ENCODE results near the gene MGMT.

The MGMT gene

GRCh38 chr10:129629911-129630310 lies 162.9 kb downstream of the MGMT start:
- DNase-seq: no peak

GRCh38 chr10:129631006-129631405 lies 164.0 kb downstream of the MGMT start:
- no peak for DNase-seq

GRCh38 chr10:129631870-129632623 lies 165.0 kb downstream of the MGMT start:
- DNase-seq: no peak

- DNase-seq: no peak
Measured at GRCh38 chr10:129637010-129637409, 170.0 kb downstream of the MGMT start.

GRCh38 chr10:129637846-129638245 lies 170.8 kb downstream of the MGMT start:
- DNase-seq: no peak

GRCh38 chr10:129641351-129641750 lies 174.3 kb downstream of the MGMT start:
- DNase-seq: no peak

- DNase-seq: no peak
Measured at GRCh38 chr10:129641982-129642381, 174.9 kb downstream of the MGMT start.

- DNase-seq: no peak
Measured at GRCh38 chr10:129642427-129642826, 175.4 kb downstream of the MGMT start.

- DNase-seq: no peak
Measured at GRCh38 chr10:129643266-129643665, 176.2 kb downstream of the MGMT start.

GRCh38 chr10:129645487-129645886 lies 178.4 kb downstream of the MGMT start:
- no peak for DNase-seq

- no peak for DNase-seq
Measured at GRCh38 chr10:129646973-129647372, 179.9 kb downstream of the MGMT start.

GRCh38 chr10:129647590-129647989 lies 180.5 kb downstream of the MGMT start:
- no peak for DNase-seq

GRCh38 chr10:129648856-129649255 lies 181.8 kb downstream of the MGMT start:
- DNase-seq: no peak

GRCh38 chr10:129652021-129652420 lies 185.0 kb downstream of the MGMT start:
- DNase-seq: no peak

- DNase-seq: no peak
Measured at GRCh38 chr10:129652521-129653201, 185.6 kb downstream of the MGMT start.

GRCh38 chr10:129653428-129653827 lies 186.4 kb downstream of the MGMT start:
- DNase-seq: no peak

- DNase-seq: no peak
Measured at GRCh38 chr10:129653861-129654260, 186.8 kb downstream of the MGMT start.

- DNase-seq: no peak
Measured at GRCh38 chr10:129654461-129654860, 187.4 kb downstream of the MGMT start.

- no peak for DNase-seq
Measured at GRCh38 chr10:129655007-129655678, 188.1 kb downstream of the MGMT start.

GRCh38 chr10:129655679-129656031 lies 188.6 kb downstream of the MGMT start:
- DNase-seq: no peak

- DNase-seq: no peak
Measured at GRCh38 chr10:129656642-129657041, 189.6 kb downstream of the MGMT start.

- DNase-seq: no peak
Measured at GRCh38 chr10:129657297-129658017, 190.4 kb downstream of the MGMT start.

- no peak for DNase-seq
Measured at GRCh38 chr10:129658376-129659072, 191.5 kb downstream of the MGMT start.

All from CD4-positive, alpha-beta T cell treated with Interferon gamma for 1 hour (primary cell).